HCT116 (cell line): ENCODE measurements around the gene OR10Z1.

Experiments
- CTCF ChIP-seq, 3 experiments: fragments of 200-600 bp in 1 of 3; sonication (generic) in 1 of 3; IDR thresholded peaks in 2 of 3; conservative IDR thresholded peaks in 1 of 3; 2 replicates each; pipeline ENCODE4 v1.5.1; 2012 to 2017; ENCODE audit warnings: low read depth in 2 of 3, low read length in 2 of 3, antibody characterized with exemption in 1 of 3, borderline replicate concordance in 1 of 3, control low read depth in 1 of 3, mild to moderate bottlenecking in 1 of 3, mixed read lengths in 1 of 3, mixed run types in 1 of 3, moderate library complexity in 1 of 3; ENCODE audit not compliant: insufficient read depth in 1 of 3
- EZH2 ChIP-seq: fragments of 200-600 bp; sonication (generic); IDR thresholded peaks from 2 replicates; pipeline ENCODE4 v1.6.1; 2017; ENCODE audit warnings: antibody characterized with exemption, mixed run types
- POLR2A ChIP-seq: IDR thresholded peaks from 2 replicates; pipeline ENCODE4 v1.7.0; 2011; ENCODE audit warnings: borderline replicate concordance; ENCODE audit not compliant: insufficient read depth, insufficient read length; ENCODE audit errors: extremely low read depth
- REST ChIP-seq: IDR thresholded peaks from 2 replicates; pipeline ENCODE4 v1.6.1; 2012; ENCODE audit warnings: low read depth

- TF ChIP-seq CTCF (IDR thresholded peaks at IDR 0.05 in 2 of 3, conservative IDR thresholded peaks at IDR 0.05 in 1 of 3; ENCODE audit: borderline replicate concordance in 1 of 3, insufficient read depth in 1 of 3, low read depth in 2 of 3, low read length in 2 of 3) (no peak), POLR2A (no peak), REST (no peak), EZH2 (no peak)
These were observed 6.8 kb downstream of the OR10Z1 start for GRCh38 chr1:158611916-158612315.
